Measurements from ENCODE around the gene PDZRN3.

DNA sequence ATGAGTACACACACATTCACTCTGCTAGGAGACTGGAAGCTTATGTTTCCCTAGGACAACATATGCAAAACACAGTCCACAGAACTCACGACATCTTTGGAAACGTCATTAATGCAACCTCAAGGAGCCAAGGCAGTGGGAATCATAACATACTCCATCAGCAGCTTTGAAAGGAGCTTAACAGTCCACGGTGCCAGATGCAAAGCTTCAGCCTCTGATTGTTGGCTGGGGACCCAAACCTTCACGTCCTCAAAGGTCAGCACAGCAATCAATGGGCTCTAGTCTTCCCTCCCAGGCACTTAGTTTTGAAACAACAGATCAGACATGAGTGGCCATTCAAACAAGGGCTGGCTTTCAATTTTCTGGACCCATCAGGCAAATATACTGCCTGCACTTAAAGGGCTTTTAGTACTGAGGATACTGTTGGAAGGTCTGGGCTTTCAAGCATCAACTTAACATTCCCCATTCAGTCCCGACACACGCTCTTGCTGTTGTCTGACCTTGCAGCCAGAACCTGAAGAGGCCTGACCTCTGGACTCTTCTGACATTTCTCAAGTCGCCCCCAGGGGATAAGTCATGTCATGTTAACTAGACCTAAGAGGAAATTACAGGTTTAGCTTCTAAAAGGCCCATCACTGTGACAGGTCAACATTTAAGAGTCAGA, 223.0 kb downstream of the PDZRN3 start:
- TF ChIP-seq CTCF (IDR thresholded peaks at IDR 0.05; ENCODE audit: insufficient read depth, low read length) (no peak), REST (IDR thresholded peaks at IDR 0.05; ENCODE audit: insufficient replicate concordance, low read depth) (no peak), GABPA (IDR thresholded peaks at IDR 0.05; ENCODE audit: low read depth) (no peak), POLR2AphosphoS5 (IDR thresholded peaks at IDR 0.05; ENCODE audit: low read depth) (no peak), SPI1 (IDR thresholded peaks at IDR 0.05; ENCODE audit: borderline replicate concordance, low read depth) (no peak)
